HG03135 (cell line): Measurements from ENCODE around the gene PPP2R3C.
"Not testable (repeated sequence)": the region's sequence is repeated elsewhere in the genome, so short reads cannot be mapped to it uniquely, and the experiment has no call there.

Source experiments
- ATAC-seq: cut with Tn5 transposase; IDR thresholded peaks from one replicate; pipeline ENCODE4 v1.9.1; 2021; ENCODE audit warnings: mild to moderate bottlenecking, moderate library complexity; ENCODE audit not compliant: unreplicated experiment

Gene PPP2R3C

GRCh38 chr14:35065731-35066130, 56.1 kb downstream of the PPP2R3C start:
- not testable (repeated sequence) for ATAC-seq

GRCh38 chr14:35061113-35061791, 60.5 kb downstream of the PPP2R3C start:
- ATAC-seq: not testable (repeated sequence)

- no peak for ATAC-seq
Observed at GRCh38 chr14:35052637-35053036, 69.2 kb downstream of the PPP2R3C start.

GRCh38 chr14:35051796-35052195, 70.0 kb downstream of the PPP2R3C start:
- no peak for ATAC-seq

- no peak for ATAC-seq
Observed at GRCh38 chr14:35050652-35051051, 71.1 kb downstream of the PPP2R3C start.

GRCh38 chr14:35047976-35048513, 73.7 kb downstream of the PPP2R3C start:
- ATAC-seq: no peak

GRCh38 chr14:35046751-35047536, 74.8 kb downstream of the PPP2R3C start:
- ATAC-seq: peak; percentile 15

GRCh38 chr14:35046048-35046750, 75.6 kb downstream of the PPP2R3C start, which contains the start of gene FAM177A1:
Gene FAM177A1, plus strand, starts transcription at chr14:35046272. Its CDS starts 192 bp downstream, at chr14:35046464.
- ATAC-seq: peak; percentile 96

GRCh38 chr14:35045798-35046047, 76.1 kb downstream of the PPP2R3C start:
- no peak for ATAC-seq

- no peak for ATAC-seq
Observed at GRCh38 chr14:35044939-35045797, 76.6 kb downstream of the PPP2R3C start.

- ATAC-seq: no peak
Observed at GRCh38 chr14:35043046-35043445, 78.7 kb downstream of the PPP2R3C start.

- no peak for ATAC-seq
Observed at GRCh38 chr14:35042632-35043031, 79.2 kb downstream of the PPP2R3C start.

GRCh38 chr14:35038312-35038711, 83.5 kb downstream of the PPP2R3C start:
- not testable (repeated sequence) for ATAC-seq
